HG03460 (cell line): Measurements from ENCODE around the gene SDK1.
"Not testable (repeated sequence)": the region's sequence is repeated elsewhere in the genome, so short reads cannot be mapped to it uniquely, and the experiment has no call there.

Experiments
- ATAC-seq: cut with Tn5 transposase; IDR thresholded peaks from one replicate; pipeline ENCODE4 v1.9.1; 2021; ENCODE audit not compliant: unreplicated experiment

Gene SDK1

DNA sequence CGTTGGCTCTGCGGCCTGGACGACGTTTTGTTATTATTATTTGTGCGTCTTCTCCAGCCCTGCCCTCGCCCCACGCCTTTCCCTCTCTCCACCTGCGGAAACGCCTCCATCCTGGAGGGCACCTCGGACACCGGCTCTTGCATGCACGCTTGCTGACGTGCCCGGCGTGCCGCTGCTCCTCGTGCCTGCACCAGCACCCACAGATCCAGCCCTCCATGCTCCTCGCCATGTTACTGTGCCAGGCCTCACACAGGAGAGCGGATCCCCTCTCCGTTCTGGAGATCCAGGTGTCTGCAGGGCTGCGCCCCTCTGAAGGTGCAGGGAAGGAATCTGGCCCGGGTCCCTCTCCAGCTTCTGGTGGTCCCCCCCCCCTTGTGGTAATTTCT lies 1007.1 kb downstream of the SDK1 start:
- no peak for ATAC-seq

DNA sequence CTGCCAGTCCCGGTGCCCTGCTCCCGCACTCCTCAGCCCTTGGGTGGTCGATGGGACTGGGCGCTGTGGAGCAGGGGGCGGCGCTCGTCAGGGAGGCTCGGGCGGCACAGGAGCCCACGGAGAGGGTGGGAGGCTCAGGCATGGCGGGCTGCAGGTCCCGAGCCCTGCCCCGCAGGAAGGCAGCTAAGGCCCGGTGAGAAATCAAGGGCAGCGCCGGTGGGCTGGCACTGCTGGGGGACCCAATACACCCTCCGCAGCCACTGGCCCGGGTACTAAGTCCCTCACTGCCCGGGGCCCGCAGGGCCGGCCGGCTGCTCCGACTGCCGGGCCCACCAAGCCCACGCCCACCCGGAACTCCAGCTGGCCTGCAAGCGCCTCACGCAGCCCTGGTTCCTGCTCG lies 1012.9 kb downstream of the SDK1 start:
- ATAC-seq = not testable (repeated sequence)

DNA sequence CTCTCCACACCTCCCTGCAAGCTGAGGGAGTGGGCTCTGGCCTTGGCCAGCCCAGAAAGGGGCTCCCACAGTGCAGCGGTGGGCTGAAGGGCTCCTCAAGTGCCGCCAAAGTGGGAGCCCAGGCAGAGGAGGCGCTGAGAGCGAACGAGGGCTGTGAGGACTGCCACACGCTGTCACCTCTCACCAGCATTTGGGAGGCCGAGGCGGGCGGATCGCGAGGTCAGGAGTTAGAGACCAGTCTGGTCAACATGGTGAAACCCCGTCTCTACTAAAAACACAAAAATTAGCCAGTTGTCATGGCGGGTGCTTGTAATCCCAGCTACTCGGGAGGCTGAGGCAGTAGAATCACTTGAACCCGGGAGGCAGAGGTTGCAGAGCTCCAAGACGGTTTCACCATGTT lies 1013.3 kb downstream of the SDK1 start:
- ATAC-seq = not testable (repeated sequence)
